ENCODE measurements around the gene TBC1D10A. TPM values are rescaled to one million over a fixed set of nuclear protein-coding genes. Genes with fewer than 3 reads are reported as not detected.
"Not testable (repeated sequence)": the region's sequence is repeated elsewhere in the genome, so short reads cannot be mapped to it uniquely, and the experiment has no call there.

Gene TBC1D10A
- total RNA-seq, 1 donor from 2014 or later, result 5.0 TPM

DNA sequence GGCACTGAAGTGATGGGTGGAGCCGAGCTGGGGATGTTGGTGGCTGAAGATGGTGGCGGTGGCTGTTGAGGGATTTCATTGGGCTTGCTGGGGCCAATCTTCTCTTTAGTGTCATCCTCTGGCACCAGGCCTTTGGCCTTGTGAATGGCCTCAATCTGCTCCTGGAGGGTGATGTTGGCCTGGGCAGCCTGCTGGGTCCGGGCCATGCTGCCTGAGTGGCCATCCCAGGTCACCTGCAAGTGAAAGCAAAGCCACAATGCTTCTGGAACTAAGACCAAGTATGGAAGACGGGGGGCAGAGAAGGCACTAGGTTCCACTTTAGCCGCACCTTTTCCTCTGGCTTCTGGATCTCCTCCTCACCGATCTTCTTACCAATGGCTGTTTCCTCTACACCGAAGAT is 12.1 kb upstream of the TBC1D10A start:
- no peak for DNase-seq
- Mint-ChIP-seq H3K27me3 (ENCODE audit: unreplicated experiment) (no peaks in the 10 kb centered on the region), H3K27ac (ENCODE audit: unreplicated experiment) (no peak overlapping the region), H3K4me1 (ENCODE audit: low read depth, unreplicated experiment) (no peaks in the 10 kb centered on the region), H3K4me3 (ENCODE audit: unreplicated experiment) (no peak overlapping the region), H3K9me3 (ENCODE audit: unreplicated experiment) (no peaks in the 10 kb centered on the region), H3K36me3 (ENCODE audit: unreplicated experiment) (no peaks in the 10 kb centered on the region)
- TF ChIP-seq, protein P1, sequence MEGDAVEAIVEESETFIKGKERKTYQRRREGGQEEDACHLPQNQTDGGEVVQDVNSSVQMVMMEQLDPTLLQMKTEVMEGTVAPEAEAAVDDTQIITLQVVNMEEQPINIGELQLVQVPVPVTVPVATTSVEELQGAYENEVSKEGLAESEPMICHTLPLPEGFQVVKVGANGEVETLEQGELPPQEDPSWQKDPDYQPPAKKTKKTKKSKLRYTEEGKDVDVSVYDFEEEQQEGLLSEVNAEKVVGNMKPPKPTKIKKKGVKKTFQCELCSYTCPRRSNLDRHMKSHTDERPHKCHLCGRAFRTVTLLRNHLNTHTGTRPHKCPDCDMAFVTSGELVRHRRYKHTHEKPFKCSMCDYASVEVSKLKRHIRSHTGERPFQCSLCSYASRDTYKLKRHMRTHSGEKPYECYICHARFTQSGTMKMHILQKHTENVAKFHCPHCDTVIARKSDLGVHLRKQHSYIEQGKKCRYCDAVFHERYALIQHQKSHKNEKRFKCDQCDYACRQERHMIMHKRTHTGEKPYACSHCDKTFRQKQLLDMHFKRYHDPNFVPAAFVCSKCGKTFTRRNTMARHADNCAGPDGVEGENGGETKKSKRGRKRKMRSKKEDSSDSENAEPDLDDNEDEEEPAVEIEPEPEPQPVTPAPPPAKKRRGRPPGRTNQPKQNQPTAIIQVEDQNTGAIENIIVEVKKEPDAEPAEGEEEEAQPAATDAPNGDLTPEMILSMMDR (IDR thresholded peaks at IDR 0.05; ENCODE audit: partially characterized antibody, unreplicated experiment), result no peak

DNA sequence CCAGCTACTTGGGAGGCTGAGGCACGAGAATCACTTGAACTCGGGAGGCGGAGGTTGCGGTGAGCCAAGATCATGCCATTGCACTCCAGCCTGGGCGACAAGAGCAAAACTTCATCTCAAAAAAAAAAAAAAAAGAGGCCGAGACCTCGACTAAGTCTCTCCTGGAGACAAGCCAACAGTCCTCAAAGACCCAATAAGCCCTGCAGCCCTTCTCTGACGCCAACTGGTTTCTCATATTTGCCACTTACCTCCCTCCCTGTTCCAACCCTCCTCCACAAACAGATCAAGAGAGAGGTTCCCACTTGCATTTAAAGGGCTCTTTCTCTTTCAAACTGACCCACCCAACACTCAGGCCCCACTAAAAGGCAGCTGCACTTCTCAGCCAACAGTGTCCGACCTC is 11.6 kb upstream of the TBC1D10A start:
- H3K27me3 Mint-ChIP-seq (ENCODE audit: unreplicated experiment); H3K4me1 Mint-ChIP-seq (ENCODE audit: low read depth, unreplicated experiment); H3K27ac Mint-ChIP-seq (ENCODE audit: unreplicated experiment); H3K36me3 Mint-ChIP-seq (ENCODE audit: unreplicated experiment); H3K4me3 Mint-ChIP-seq (ENCODE audit: unreplicated experiment); DNase-seq; H3K9me3 Mint-ChIP-seq (ENCODE audit: unreplicated experiment): not testable (repeated sequence)

DNA sequence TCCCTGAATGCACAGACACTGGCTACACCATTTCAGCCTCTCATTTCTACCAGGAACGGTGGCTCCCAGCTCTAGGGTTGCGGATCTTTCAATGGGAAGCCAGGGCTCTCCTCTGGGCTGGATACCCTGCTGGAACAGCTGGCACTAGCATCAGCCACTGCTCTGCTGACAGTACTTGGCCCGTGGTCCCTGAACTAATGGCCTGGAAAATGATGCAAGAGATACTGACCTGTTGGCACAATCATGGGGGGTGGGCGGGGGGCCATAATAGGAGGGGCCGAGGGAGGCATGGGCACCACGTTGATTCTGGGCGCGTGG is 10.7 kb upstream of the TBC1D10A start:
- DNase-seq, result no peak
- H3K36me3 Mint-ChIP-seq (ENCODE audit: unreplicated experiment), result no peaks in the 10 kb centered on the region
- no peak overlapping the region for H3K4me3 Mint-ChIP-seq (ENCODE audit: unreplicated experiment)

DNA sequence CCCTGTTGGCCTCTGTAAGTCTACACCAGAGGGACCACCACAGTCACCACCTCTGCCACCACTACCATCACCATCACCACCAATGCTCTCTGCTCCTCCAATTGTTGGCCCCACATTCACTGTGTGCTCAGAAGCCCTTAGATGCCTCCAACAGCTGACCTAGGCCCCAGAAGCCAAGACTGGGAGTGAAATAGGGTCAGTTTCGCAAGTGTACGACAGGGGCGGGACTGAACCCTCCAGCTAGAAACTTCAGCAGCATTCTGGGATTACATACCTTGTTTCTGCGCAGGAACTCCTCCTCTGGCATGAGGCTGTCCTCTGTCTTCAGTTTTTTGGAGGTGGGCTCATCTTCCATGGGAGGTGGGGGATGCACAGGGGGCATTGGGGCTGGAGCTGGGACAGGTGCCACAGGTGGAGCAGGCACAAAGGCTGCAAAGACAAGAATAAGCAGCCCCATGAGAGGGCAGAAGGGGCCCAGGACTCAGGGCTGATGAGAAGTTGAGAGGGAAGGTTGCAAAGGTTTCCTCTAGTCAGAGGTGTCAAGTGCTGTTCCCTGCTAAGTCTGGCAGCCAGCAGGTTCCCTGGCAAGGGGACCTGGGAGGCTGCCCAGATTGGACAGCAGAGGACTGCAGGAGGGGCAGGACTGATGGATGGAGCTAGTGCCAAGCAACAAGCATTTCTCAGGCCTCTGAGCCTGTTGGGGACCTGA is 10.2 kb upstream of the TBC1D10A start:
- TF ChIP-seq, protein P1 (IDR thresholded peaks at IDR 0.05; ENCODE audit: partially characterized antibody, unreplicated experiment), result no peak
- Mint-ChIP-seq H3K9me3 (ENCODE audit: unreplicated experiment) (no peaks in the 10 kb centered on the region), H3K36me3 (ENCODE audit: unreplicated experiment) (no peaks in the 10 kb centered on the region), H3K27me3 (ENCODE audit: unreplicated experiment) (no peaks in the 10 kb centered on the region), H3K4me1 (ENCODE audit: low read depth, unreplicated experiment) (no peaks in the 10 kb centered on the region), H3K27ac (ENCODE audit: unreplicated experiment) (no peak overlapping the region), H3K4me3 (ENCODE audit: unreplicated experiment) (no peak overlapping the region)
- no peak for DNase-seq

More for the DNA sequence above, 10.7 kb upstream of the TBC1D10A start:
- TF ChIP-seq, protein P1 (IDR thresholded peaks at IDR 0.05; ENCODE audit: partially characterized antibody, unreplicated experiment), result no peak
- Mint-ChIP-seq H3K27me3 (ENCODE audit: unreplicated experiment) (no peaks in the 10 kb centered on the region), H3K4me1 (ENCODE audit: low read depth, unreplicated experiment) (no peaks in the 10 kb centered on the region), H3K27ac (ENCODE audit: unreplicated experiment) (no peak overlapping the region), H3K9me3 (ENCODE audit: unreplicated experiment) (no peaks in the 10 kb centered on the region)

DNA sequence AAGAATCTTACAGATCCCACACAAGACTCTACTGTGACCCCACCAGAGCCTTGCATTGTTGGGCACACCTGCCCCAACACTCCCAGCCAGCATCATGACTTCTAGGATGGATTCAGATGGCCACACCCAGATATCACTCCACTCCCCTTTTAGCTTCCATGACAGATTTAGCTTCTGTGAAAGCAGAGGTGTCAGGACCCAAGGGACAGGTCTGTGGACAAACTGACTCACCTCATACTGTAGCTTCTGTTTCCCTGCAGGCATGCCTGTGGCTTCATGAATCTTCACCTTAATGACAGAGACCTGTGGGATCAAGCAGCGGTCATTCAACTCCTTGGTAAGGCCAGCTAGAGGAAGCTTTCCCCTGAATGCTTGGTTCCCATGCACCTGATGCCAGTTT is 8.5 kb upstream of the TBC1D10A start:
- Mint-ChIP-seq H3K4me1 (ENCODE audit: low read depth, unreplicated experiment) (no peaks in the 10 kb centered on the region), H3K27me3 (ENCODE audit: unreplicated experiment) (no peaks in the 10 kb centered on the region), H3K9me3 (ENCODE audit: unreplicated experiment) (no peaks in the 10 kb centered on the region), H3K27ac (ENCODE audit: unreplicated experiment) (no peak overlapping the region), H3K4me3 (ENCODE audit: unreplicated experiment) (no peak overlapping the region), H3K36me3 (ENCODE audit: unreplicated experiment) (peaks cover 4% of the 10 kb centered on the region)
- TF ChIP-seq, protein P1 (IDR thresholded peaks at IDR 0.05; ENCODE audit: partially characterized antibody, unreplicated experiment), result no peak
- no peak for DNase-seq
